Tibial nerve (tissue), 4 donors: Measurements from ENCODE around the gene EPM2A.

Experiments
- CTCF ChIP-seq, 5 experiments: fragments of 200-600 bp in 3 of 5; fragments of 450-650 bp in 2 of 5; sonication (generic) in 3 of 5; IDR thresholded peaks; one replicate each; pipeline ENCODE4 v1.5.1; 2016 to 2019; ENCODE audit warnings: antibody characterized with exemption in 5 of 5, mild to moderate bottlenecking in 3 of 5, moderate library complexity in 2 of 5
- EP300 ChIP-seq, 2 donors: sonication (generic); formaldehyde crosslinking; IDR thresholded peaks; one replicate each; pipeline ENCODE4 v1.6.1; 2017; ENCODE audit warnings: antibody characterized with exemption in 2 of 2, mild to moderate bottlenecking in 1 of 2
- POLR2A ChIP-seq, 2 donors: fragments of 450-650 bp; IDR thresholded peaks; one replicate each; pipeline ENCODE4 v1.6.1; 2017; ENCODE audit warnings: antibody characterized with exemption in 2 of 2, mild to moderate bottlenecking in 2 of 2, moderate library complexity in 2 of 2

DNA sequence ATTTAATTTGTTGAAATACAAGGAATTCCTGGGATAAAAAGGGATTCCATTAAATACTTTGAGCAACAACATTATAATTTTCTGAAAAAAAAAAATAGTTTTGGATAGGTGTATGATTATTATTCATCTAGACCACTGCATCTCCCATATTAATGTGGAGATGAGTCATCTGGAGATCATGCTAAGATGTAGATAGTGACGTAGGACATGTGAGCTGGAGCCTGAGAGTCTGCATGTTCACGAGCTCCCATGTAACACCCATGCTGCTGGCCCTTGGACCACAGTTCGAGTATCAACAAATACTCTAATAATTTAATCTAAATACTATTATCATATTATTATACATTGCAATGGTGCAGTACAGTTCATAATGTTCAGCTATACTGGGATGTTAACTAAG, 91.6 kb downstream of the EPM2A start:
- TF ChIP-seq CTCF (IDR thresholded peaks at IDR 0.05) (no peak), POLR2A (IDR thresholded peaks at IDR 0.05) (no peak), EP300 (IDR thresholded peaks at IDR 0.05) (no peak)
